GM21447 (cell line): ENCODE data around the gene PASK.
"Not testable (repeated sequence)": the region's sequence is repeated elsewhere in the genome, so short reads cannot be mapped to it uniquely, and the experiment has no call there.

Experiments
- ATAC-seq: cut with Tn5 transposase; IDR thresholded peaks from one replicate; pipeline ENCODE4 v1.9.1; 2021; ENCODE audit not compliant: unreplicated experiment

PASK gene

DNA sequence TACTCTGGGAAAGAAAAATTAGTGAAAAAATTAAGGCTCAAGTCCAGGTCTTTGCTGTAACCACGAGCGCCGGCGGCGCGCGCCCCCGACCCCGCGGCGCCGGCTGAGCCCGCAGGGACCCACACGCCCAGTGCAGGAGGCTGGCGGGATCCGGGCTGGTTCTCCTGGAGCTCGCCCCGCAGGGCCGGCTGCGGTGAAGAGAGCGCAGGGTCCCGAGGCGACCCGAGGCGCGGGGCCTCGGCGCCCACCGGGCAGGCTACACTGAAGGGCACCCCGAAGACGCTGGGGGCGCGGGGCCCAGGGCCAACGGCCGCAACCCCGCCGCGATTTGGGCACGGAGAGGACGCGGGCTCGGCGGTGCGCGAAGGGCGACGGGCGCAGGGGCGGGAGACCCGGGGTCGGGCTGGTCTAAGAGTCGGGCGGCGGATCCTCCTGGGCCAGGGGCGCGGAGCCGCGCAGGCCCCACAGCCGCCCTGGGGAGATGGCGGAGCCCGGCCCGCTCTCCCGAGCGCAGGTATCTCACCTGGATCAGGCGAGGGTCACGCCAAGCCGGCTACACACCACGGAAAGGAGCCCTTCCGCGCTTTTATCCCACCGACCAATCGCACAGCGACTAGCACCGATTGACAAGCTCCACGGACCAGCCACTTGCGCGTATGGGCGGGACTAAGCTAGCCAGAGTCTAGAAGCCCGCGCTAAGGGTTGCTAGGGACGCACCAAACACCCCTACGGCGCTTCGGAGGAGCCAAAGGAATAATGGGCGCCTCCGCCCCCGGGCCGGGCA, at the start of gene PASK:
TSS of gene PASK (minus strand) at position 582 of the 784 bp plus-strand sequence. CDS start 6,440 bp downstream, outside the sequence.
- peak; percentile 80 for ATAC-seq

DNA sequence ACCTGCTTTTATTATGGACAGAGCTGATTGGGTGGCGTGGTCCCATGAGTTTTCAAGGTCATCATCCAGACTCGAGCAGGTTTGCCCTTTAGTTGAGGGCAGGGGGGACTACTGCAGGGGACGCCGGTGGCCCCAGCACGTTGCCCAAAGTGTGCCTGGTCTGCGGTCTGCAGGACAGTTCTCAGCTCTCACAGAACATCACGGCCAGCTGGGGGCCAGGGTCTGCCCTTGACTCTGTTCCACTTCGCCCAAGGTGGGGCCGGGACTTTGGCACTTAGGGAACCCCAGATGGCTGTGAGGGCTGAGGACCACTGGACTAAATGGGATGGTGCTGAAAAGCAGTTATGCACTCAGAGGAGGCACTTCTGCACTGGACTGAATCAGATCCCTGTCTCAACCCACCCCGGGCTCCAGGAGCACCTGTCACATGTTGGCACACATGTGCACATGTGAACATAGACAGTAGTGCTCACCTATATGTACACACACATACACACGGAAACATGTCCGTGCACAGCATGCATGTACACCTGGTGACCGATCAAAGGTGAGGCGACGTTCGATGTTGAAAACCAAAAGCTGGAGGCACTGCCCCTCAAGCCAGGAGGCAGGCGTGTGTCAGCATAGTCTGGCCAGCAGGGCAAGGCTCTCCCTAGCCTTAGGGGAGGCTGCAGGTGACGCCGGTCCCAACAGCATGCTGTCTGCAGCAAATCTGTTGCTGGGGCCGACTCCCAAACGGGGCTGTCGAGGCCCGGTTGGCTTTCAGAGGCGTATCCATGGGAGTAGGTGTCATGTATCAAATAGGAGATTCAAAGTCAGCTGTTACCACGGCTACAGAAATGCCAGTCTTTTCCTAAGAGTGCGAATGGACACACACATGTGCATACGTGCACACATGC, 49.4 kb upstream of the PASK start:
- ATAC-seq = no peak

DNA sequence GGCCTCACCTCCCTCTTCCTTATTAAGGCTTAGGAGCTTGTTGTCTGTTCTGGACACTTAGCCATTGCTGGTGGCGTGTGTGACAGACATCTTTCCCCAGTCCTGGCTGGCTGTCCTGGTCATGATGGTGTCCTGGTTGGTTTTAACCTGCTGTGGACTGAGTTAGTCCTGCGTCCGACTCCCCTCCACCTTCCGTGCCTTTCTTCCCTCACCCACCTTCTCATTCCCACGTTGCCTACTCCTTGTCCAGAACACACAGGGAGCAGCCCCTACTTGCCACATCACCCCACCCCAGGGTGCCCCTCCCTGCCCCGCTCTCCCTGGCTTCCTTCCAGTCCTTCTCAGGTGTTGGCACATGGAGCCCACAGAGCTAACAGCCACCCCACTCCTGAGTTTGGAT, 48.7 kb upstream of the PASK start:
- ATAC-seq = no peak

DNA sequence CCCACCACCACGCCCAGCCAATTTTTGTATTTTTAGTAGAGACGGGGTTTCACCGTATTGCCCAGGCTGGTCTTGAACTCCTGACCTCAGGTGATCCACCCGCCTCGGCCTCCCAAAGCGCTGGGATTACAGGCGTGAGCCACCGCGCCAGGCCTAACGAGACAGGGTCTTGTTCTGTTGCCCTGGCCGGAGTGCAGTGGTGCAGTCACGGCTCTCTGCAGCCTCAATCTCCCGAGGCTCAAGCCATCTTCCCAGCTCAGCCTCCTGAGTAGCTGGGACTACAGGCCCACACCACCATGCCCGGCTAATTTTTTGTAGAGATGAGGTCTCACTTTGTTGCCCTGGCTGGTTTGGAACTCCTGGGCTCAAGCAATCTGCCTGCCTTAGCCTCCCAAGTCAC, 48.0 kb upstream of the PASK start:
- not testable (repeated sequence) for ATAC-seq

DNA sequence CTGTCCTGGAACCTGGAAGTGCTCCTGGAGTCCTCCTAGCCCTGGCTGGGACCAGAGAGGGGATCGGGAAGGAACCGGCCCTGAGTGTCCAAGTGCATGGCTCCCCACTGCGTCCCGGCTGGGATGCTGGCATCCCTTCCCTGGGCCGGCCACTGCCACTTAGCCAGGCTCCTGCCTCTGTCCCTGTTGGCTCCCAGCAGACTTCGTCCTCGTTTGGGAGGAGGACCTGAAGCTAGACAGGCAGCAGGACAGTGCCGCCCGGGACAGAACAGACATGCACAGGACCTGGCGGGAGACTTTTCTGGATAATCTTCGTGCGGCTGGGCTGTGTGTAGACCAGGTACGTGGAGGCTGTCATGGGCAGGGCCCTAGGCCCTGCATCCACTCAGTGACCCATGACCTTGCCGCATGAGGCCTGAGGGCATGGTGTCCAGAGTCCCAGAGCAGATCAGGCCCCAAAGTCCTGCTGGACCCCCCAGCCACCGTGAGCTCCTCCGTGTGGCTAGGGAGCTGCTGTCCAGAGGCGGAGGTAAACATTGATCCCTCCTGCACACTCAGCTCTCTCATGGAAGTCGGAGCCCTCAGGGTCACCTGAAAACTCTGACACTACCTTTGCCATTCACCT, 46.3 kb upstream of the PASK start:
- no peak for ATAC-seq

DNA sequence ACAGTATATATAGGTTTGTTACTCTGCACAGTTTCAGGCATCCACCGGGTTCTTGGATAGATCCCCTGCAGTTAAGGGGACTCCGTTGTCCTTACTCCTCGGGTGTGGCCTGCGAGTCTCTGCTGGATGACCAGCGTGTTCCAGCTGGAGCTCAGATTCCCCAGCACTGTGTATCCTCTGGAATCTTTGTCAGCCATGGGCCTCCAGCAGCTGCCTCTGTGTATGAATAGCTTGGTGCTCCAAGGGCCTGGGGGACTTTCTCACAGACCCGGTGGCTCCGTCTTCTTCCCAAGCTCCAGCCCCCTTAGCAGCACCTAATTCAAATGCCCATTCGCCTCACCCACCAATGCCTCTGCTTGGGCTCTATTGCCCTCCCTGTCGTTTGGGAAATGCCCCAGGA, 45.5 kb upstream of the PASK start:
- no peak for ATAC-seq

DNA sequence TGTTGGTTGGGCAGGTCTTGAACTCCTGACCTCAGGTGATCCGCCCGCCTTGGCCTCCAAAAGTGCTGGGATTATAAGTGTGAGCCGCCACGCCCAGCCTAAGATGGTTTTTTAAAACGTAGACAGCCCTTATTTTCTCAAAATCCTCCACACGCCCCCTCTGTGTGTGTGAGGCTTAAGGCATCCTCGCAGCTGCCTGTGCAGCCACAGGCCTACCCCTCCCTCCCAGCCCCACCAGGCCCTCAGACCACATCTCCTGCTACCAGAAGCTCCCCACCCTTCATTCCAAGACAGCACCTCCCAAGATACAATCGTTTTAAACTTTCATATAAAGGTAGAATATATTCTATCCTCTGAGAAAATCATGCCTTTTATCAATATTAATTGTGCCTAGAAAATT, 44.0 kb upstream of the PASK start:
- ATAC-seq = no peak

DNA sequence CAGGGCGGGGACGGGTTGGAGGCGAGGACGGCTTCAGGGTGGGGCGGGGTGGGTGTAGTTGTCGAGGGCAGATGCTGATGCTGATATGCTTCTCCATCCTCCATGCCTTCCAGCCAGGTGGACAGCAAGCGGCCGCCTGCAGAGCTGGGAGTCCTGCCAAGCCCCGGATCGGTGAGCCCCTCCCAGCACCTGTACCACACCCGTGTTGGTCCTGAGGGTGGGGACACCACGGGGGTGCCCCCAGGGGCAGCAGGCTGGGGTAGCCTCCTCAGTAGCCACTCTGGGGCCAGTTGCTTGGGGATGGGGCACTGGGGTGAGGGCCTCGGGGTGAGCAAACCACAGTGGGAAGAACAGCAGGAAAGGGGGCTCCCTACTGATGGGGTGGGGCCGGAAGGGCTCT, 41.8 kb upstream of the PASK start:
- ATAC-seq = no peak

DNA sequence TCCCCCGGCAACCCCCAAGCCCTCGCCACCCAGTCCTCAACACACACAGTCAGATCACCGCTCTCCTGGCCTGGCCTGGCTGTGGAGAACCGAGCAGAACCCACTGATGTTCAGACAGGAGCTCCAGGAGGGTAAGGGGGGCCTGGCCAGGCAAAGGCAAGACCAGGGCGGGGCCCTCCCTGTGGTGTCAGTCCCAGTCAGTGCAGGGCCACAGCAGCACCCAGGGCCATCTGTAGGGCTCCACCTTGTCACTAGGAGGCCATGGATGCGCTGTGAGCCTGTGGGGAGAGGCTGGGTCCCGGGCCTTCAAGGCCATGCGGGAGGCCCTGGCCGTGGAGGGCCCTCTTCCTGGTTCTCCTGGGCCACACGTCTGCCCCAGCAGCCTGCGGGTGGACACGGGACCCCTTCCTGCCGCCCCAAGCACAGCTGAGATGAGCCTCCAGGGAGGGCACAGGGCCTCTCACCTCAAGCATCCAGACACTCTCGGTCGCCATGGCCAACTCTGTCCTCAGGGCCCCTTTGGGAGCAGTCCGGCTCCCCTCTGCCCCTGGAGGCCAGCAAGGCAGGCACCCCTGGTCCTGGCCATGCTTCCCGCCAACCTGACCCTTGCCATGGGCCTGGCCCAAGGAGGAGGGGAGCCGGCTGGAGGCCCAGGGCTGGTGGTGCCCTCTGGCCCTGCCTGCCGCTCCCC, 41.2 kb upstream of the PASK start:
- no peak for ATAC-seq

DNA sequence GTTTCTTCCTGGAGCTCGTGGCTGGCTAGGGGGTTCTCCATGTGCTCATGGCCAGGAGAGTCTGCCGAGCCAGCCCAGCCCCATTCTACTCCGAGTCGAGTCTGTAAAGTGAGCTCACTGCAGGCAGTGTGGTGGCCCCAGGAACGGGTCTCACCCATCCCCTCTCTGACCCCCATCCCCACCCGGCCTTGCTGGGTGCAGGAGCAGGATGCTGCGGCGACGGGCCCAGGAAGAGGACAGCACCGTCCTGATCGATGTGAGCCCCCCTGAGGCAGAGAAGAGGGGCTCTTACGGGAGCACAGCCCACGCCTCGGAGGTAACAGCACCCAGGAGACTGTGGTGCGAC, 40.6 kb upstream of the PASK start:
- no peak for ATAC-seq

DNA sequence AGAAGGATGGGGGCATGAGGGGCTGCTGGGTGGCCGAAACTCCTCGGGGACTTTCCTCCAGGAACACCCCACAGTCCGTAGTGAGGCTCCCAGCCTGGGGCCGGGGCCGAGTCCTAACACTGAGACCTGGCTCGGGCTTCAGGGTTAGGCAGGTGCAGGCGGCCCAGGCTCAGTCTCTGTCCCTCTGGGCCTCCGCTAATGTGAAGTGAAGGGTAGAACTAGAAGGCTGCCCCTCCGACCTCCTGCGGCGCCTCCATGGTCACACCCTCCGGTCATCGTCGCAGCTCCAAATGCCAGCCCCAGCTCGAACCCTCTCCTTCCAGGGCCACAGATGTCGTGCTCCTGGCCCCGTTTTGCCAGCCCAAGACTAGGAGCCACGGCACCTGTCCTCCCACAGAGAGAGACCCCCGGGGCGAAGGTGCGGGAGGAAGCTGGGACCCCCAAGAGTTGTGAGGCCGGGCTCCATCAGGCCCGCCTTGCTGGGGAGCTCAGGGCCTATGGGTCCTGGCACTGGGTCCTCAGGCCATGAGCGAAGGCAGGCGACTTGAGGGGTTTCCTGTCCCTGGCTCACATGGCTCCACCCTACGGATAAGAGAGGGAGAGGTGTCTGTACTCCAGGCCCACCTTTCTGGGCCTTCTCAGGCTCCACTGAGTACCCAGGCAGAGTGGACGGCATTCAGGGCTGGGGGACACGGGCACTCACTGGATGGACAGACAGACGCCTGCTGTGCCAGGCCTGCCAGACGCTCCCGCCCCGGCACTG, 40.0 kb upstream of the PASK start:
- ATAC-seq = no peak

DNA sequence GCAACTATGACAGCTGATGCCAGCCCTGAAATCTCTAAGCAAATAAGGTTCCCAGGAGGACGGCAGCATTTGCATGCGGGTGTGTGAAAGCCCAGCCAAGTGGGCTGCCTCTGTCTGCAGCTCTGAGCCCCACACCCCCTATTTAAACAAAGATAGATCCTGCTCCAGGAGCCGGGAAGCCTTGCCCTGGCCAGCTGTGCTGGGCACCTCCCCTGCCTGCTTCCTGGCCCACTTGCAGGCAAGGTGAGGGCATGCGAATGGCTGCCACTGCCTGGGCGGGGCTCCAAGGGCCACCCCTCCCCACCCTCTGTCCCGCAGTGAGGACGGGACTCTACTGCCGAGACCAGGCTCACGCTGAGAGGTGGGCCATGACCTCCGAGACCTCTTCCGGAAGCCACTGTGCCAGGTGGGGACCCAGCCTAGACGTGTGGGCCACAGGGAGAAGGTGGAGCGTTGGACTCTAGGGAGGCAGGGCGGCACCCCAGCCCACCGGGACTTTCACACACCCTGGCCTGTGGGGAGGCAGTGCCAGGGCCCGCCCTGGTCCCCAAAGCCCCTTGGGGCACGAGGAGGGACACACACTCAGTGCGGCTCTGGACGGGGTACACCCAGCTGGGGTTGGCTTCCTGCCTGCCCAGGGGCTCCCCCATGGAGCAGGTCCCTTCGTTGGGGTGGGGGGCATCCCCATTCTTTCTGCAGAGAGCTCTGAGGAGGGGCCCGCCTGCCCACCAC, 39.3 kb upstream of the PASK start, which contains the start of gene ANO7:
TSS of gene ANO7 (plus strand) at position 317 of the 732 bp plus-strand sequence. CDS start 1,387 bp downstream, outside the sequence.
- ATAC-seq = no peak

DNA sequence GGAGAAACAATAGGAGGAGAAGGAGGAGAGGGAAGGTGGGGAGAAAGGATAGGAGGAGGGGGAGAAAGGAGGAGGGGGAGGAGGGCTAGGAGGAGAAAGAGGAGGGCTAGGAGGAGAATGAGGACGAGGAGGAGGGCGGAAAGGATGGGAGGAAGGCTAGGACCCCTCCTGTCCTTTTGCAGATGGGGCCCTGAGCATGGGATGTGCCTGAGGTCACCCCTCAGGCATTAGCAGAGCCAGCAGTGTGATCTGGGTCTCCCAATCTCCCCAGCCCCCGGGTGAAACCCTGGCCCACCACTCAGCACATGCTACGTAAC, 38.6 kb upstream of the PASK start:
- no peak for ATAC-seq

DNA sequence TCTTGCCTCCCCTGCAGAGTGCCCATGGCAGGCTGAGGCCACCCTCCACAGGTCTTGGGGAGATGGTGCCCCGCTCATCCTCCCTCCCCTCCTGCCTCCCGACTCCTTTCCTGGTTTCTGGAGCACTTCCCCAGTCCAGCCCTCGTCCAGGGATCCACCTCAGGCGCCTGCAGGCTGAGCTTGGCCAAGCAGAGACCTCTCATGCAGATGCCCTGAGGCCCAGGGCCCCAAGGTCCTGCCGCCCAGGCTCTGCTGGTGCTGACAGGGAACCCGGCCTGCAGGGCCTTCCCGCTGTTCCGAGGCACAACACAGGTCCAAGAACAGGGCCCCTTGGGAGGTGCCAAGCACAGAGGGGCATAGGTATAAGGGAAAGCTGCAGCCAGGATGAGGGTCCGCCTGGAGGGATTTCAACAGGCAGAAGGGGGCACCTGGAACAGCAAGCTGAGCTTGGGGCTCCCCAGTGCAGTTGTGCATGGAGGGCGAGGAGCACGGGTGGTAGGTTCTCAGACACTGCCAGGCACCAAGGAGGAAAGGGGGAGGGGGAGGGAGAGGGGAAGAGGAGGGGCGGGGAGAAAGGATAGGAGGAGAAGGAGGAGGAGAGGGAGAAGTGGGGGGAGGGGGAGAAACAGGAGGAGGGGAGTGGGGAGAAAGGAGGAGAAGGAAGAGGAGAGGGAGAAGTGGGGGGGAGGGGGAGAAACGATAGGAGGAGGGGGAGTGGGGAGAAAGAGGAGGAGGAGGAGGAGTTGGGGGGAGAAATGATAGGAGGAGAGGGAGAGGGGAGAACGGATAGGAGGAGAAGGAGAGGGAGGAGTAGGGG, 38.0 kb upstream of the PASK start:
- ATAC-seq = no peak

DNA sequence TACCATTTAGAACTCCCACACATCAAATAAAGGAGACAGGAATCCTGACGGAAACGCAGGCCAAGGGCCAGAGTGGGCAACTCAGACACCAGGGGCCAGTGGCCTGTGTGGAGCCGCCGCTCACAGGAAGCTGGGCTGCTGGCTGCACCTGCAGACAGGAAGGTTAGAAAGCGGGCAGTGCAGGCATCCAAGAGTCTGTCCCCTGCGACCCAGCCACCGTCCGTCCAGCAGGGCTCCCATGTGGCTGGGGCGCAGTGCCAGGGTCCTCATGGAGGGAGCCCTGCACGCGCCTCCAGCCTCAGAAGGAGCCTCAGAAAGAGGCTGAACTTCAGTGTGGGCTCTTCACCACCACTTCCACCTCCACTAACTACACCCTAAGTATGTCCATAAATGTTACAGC, 36.7 kb upstream of the PASK start:
- no peak for ATAC-seq

DNA sequence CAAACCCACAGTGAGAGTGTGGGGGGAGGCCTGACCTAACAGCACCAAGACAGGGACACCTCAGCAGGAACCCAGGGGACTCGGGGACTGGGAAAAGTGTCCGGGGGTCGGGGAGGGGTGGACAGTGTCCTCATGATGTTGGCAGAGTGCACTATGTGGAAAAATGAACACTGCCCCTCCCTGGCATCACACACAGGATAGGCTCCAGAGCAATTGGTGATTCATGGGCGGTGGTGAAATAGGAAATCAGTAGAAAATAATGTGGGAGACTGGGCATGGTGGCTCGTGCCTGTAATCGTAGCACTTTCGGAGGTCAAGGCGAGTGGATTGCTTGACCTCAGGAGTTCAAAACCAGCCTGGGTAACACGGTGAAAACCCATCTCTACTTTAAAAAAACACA, 35.6 kb upstream of the PASK start:
- no peak for ATAC-seq

DNA sequence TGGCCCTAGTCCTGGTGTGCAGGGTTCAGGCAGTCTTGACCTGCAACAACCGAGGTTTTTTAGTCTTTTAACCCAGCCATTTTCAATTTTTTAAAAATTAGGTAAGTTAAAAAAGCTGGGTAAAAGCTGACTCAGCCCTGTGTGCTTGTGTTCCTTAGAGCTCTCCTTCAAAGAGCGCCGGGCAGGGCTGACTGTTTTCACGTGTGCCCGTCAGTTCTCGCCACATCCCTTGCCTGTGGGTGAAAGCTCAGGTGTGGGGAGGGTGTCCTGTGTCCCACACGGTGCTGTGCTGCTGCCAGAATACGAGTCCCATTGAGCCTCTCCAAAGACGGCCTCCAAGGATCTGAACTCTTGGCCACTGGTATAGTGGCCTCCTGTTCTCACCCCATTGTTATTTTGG, 33.9 kb upstream of the PASK start:
- no peak for ATAC-seq

DNA sequence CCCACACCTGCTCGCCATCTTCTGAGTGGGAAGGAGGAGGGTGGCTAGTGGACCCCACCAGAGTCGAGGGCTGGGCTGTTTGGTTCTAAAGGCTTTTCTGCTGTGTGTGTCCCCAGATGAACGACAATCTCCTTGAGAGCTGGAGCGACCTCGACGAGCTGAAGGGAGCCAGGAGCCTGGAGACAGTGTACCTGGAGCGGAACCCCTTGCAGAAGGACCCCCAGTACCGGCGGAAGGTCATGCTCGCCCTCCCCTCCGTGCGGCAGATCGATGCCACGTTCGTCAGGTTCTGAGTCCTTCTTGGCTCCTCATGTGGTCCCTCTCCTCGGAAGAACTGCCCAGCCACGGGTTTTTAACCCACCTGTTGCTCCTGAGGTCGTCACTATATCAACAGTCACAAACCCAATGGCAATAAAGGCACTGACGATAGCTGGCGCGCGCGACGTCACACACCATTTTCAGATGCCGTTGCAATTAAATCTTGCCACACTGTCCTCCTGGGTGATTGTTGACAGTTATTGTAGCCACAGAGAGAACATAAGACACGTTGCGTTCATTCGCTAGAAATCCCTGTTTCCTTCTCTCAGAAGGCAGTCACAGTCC, 33.4 kb upstream of the PASK start:
- no peak for ATAC-seq

DNA sequence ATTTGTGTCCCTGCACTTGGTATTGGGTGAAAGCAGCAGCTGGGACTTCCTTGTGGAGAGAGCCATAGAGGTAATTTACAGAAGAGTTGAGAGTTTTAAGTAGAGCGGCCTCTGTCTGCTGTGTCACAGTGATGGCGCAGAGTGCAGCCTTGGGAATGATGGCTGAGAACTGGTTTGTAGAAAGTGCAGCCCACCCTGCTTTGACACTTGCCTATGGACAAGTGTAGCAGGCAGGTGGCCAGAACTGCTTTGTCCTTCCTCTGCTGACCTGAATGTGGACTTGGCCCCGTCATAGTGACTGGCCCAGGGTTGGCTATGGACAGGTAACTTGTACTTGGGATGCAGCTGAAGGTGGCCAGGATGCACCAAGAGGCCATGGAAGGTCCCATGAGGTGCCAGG, 32.9 kb upstream of the PASK start:
- ATAC-seq = no peak
